Neural cell (in vitro differentiated cells): Measurements from ENCODE around the gene MTHFD1L. TPM values are rescaled to one million over a fixed set of nuclear protein-coding genes. Genes with fewer than 3 reads are reported as not detected.

Experiments used
- H2AFZ ChIP-seq: fragments of 200-600, 300-800 bp; sonication (generic), shearing (Covaris generic); 2 replicates; pipeline ENCODE4 v1.6.0; 2014; ENCODE audit warnings: low read depth, mild to moderate bottlenecking, antibody characterized with exemption, low read length, moderate library complexity
- H3F3A ChIP-seq: fragments of 200-600 bp; shearing (Covaris generic); 2 replicates; pipeline ENCODE4 v1.6.1; 2016; ENCODE audit warnings: mild to moderate bottlenecking, moderate library complexity, mixed read lengths, antibody characterized with exemption, low read length; ENCODE audit not compliant: insufficient read depth, poor library complexity, severe bottlenecking
- H3K27ac ChIP-seq: fragments of 200-600, 300-800 bp; sonication (generic), shearing (Covaris generic); 2 replicates; pipeline ENCODE4 v1.5.1; 2014; ENCODE audit warnings: mild to moderate bottlenecking, low read length, moderate library complexity
- H3K27me3 ChIP-seq: fragments of 300-800, 200-600 bp; sonication (generic), shearing (Covaris generic); 2 replicates; pipeline ENCODE4 v1.6.0; 2014; ENCODE audit warnings: mild to moderate bottlenecking, low read depth, low read length, moderate library complexity; ENCODE audit not compliant: insufficient read depth
- H3K36me3 ChIP-seq: fragments of 300-800, 200-600 bp; sonication (generic), shearing (Covaris generic); 2 replicates; pipeline ENCODE4 v1.5.1; 2014; ENCODE audit warnings: mild to moderate bottlenecking, antibody characterized with exemption, low read length, moderate library complexity; ENCODE audit not compliant: insufficient read depth
- H3K4me2 ChIP-seq: fragments of 300-800, 200-600 bp; sonication (generic), shearing (Covaris generic); 2 replicates; pipeline ENCODE4 v1.6.0; 2014; ENCODE audit warnings: mild to moderate bottlenecking, low read length
- H3K4me3 ChIP-seq: fragments of 300-800, 200-600 bp; sonication (generic), shearing (Covaris generic); 2 replicates; pipeline ENCODE4 v1.5.1; 2014; ENCODE audit warnings: mild to moderate bottlenecking, low read length, moderate library complexity
- H3K79me2 ChIP-seq: fragments of 200-600 bp; shearing (Covaris generic); replicated peaks from 2 replicates; pipeline ENCODE4 v1.6.0; 2014; ENCODE audit warnings: mild to moderate bottlenecking, low read length, moderate library complexity; ENCODE audit not compliant: insufficient read depth
- H3K9ac ChIP-seq: fragments of 300-800, 200-600 bp; sonication (generic), shearing (Covaris generic); 2 replicates; pipeline ENCODE4 v1.6.1; 2016; ENCODE audit warnings: mild to moderate bottlenecking, low read length, mixed read lengths
- H3K9me2 ChIP-seq: fragments of 200-600 bp; shearing (Covaris generic); 2 replicates; pipeline ENCODE4 v1.6.1; 2016; ENCODE audit warnings: mild to moderate bottlenecking, low read length, mixed read lengths; ENCODE audit not compliant: insufficient read depth
- H3K9me3 ChIP-seq: fragments of 200-600, 300-800 bp; sonication (generic), shearing (Covaris generic); 2 replicates; pipeline ENCODE4 v1.6.1; 2016; ENCODE audit warnings: mild to moderate bottlenecking, mixed run types, low read length, moderate library complexity, mixed read lengths
- H4K20me1 ChIP-seq: fragments of 200-600 bp; shearing (Covaris generic); 2 replicates; pipeline ENCODE4 v1.6.1; 2016; ENCODE audit warnings: mild to moderate bottlenecking, mixed run types; ENCODE audit not compliant: insufficient read depth
- CTCF ChIP-seq: fragments of 450-650 bp; IDR thresholded peaks from 2 replicates; pipeline ENCODE4 v1.5.1; 2014; ENCODE audit warnings: antibody characterized with exemption, mild to moderate bottlenecking, moderate library complexity; ENCODE audit not compliant: poor library complexity, severe bottlenecking
- EP300 ChIP-seq: fragments of 450-650 bp; conservative IDR thresholded peaks from 2 replicates; pipeline ENCODE4 v1.6.1; 2014; ENCODE audit warnings: antibody characterized with exemption, mild to moderate bottlenecking, moderate library complexity; ENCODE audit not compliant: poor library complexity, severe bottlenecking
- EZH2 ChIP-seq: fragments of 200-600, 300-800 bp; shearing (Covaris generic), sonication (generic); IDR thresholded peaks from 2 replicates; pipeline ENCODE4 v1.6.1; 2014; ENCODE audit warnings: antibody characterized with exemption, low read length, borderline replicate concordance, mild to moderate bottlenecking; ENCODE audit not compliant: insufficient read depth, poor library complexity, severe bottlenecking
- MXI1 ChIP-seq: fragments of 450-650 bp; conservative IDR thresholded peaks from 2 replicates; pipeline ENCODE4 v1.6.1; 2014; ENCODE audit warnings: antibody characterized with exemption, mild to moderate bottlenecking; ENCODE audit not compliant: poor library complexity, severe bottlenecking
- POLR2AphosphoS5 ChIP-seq: IDR thresholded peaks from 2 replicates; pipeline ENCODE4 v1.6.1; 2012
- RAD21 ChIP-seq: fragments of 450-650 bp; conservative IDR thresholded peaks from 2 replicates; pipeline ENCODE4 v1.6.1; 2014; ENCODE audit warnings: antibody characterized with exemption, mild to moderate bottlenecking, moderate library complexity
- REST ChIP-seq: IDR thresholded peaks from 2 replicates; pipeline ENCODE4 v1.6.1; 2012; ENCODE audit warnings: borderline replicate concordance
- SMC3 ChIP-seq: fragments of 450-650 bp; conservative IDR thresholded peaks from 2 replicates; pipeline ENCODE4 v1.6.1; 2014; ENCODE audit warnings: antibody characterized with exemption, mild to moderate bottlenecking, moderate library complexity; ENCODE audit not compliant: poor library complexity
- TAF1 ChIP-seq: IDR thresholded peaks from 2 replicates; pipeline ENCODE4 v1.6.1; 2012; ENCODE audit warnings: low read depth
- polyA plus RNA-seq: library from polyadenylated mRNA; depleted of rRNA; stranded (reverse); fragments of >200 nt; gene quantifications from 2 replicates; pipeline ENCODE4 v1.2.3, GENCODE V29; 2014

The MTHFD1L gene
- polyA plus RNA-seq, 1 donor from 2014 or later, result 6.3 TPM

- Histone ChIP-seq H3K4me2 (no peak overlapping the region), H3K36me3 (no peaks in the 10 kb centered on the region), H3K79me2 (no peaks in the 10 kb centered on the region), H4K20me1 (no peaks in the 10 kb centered on the region), H3K4me3 (no peak overlapping the region), H2AFZ (no peak overlapping the region), H3K9me2 (no peaks in the 10 kb centered on the region), H3K9me3 (no peaks in the 10 kb centered on the region), H3K27me3 (no peaks in the 10 kb centered on the region), H3F3A (no peaks in the 10 kb centered on the region), H3K9ac (no peak overlapping the region), H3K27ac (no peak overlapping the region)
- TF ChIP-seq CTCF (no peak), POLR2AphosphoS5 (no peak), REST (no peak), EP300 (no peak), SMC3 (no peak), TAF1 (no peak), RAD21 (no peak), EZH2 (no peak), MXI1 (no peak)
These were observed 244.5 kb downstream of the MTHFD1L start for GRCh38 chr6:151109869-151110575.

GRCh38 chr6:151110576-151110905, 245.0 kb downstream of the MTHFD1L start:
- no peaks in the 10 kb centered on the region for H4K20me1 ChIP-seq
- no peaks in the 10 kb centered on the region for H3K9me3 ChIP-seq
- no peak overlapping the region for H3K9ac ChIP-seq
- H3K27ac ChIP-seq, result no peak overlapping the region
- H2AFZ ChIP-seq, result no peak overlapping the region
- no peaks in the 10 kb centered on the region for H3K79me2 ChIP-seq
- no peaks in the 10 kb centered on the region for H3K36me3 ChIP-seq
- TF ChIP-seq RAD21 (no peak), CTCF (no peak), POLR2AphosphoS5 (no peak), REST (no peak), SMC3 (no peak), EP300 (no peak), EZH2 (no peak)
- no peaks in the 10 kb centered on the region for H3F3A ChIP-seq
- H3K4me3 ChIP-seq, result no peak overlapping the region
- H3K27me3 ChIP-seq, result no peaks in the 10 kb centered on the region
- no peak overlapping the region for H3K4me2 ChIP-seq
- no peaks in the 10 kb centered on the region for H3K9me2 ChIP-seq
